Urothelium cell line (cell line): ENCODE results near the gene PCDHGC5.

Experiments used
- DNase-seq: peaks from one replicate; pipeline ENCODE4 v3.0.0; 2011; ENCODE audit warnings: low spot score, mixed read lengths
- FAIRE-seq: peaks from 2 replicates; lab custom pipeline; 2011; peaks lifted over from hg19 to GRCh38; lab: Jason Lieb, UNC

PCDHGC5 gene

GRCh38 chr5:141527426-141527825, 38.5 kb downstream of the PCDHGC5 start:
- FAIRE-seq: no peak

GRCh38 chr5:141528291-141528984, 39.6 kb downstream of the PCDHGC5 start:
- FAIRE-seq (no peak), DNase-seq (no peak)

More at GRCh38 chr5:141527426-141527825, 38.5 kb downstream of the PCDHGC5 start:
- no peak for DNase-seq

- FAIRE-seq (no peak), DNase-seq (no peak)
These were observed 40.1 kb downstream of the PCDHGC5 start for GRCh38 chr5:141529002-141529401.

DNA sequence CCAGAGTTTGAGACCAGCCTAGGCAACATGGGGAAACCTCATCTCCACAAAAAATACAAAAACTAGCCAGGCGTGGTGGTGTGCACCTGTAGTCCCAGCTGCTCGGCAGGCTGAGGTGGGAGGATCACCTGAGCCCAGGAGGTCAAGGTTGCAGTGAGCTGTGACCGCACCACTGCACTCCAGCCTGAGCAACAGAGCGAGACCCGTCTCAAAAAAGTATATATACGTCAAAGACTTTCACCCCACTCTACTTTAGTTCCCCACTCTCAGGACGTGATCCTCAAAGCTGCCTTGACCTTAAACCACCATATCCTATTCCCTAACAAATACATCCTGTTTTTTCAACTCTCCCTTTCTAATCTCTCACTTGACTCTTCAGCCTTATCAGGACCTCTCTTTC, 41.0 kb downstream of the PCDHGC5 start:
- no peak for FAIRE-seq
- DNase-seq: no peak

DNA sequence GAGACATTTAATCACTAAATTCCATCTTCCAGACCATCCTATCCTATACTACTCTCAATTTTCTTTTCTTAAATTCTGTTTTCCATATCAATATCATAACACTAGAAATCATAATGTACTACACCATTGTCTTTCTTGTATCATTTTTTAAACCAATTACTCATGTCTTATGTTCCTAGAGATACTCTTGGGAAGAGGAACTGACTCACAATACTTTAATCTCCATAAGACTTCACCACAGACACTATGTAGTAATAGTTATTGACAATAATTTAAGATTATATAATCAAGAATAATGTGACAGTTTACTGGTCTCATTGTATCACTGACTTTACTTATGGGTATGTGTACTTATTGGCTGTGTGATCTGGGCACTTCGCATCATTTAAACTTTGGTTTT, 43.8 kb downstream of the PCDHGC5 start:
- no peak for DNase-seq
- FAIRE-seq: no peak

DNA sequence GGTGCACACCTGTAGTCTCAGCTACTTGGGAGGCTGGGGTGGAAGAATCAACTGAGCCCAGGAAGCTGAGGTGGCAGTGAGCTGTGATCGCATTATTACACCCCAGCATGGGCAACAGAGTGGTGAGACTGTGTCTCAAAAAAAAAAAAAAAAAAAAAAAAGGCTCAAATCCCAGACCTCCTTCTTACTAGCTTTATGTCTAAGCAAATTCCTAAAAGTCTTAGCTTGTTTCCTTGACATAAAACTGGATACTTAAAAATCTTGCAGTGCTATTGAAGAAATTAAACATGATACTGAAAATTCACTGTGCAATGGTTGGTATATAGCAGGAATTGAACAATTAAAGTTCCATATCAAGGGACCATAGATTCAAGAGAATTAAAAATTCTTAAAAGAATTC, 45.0 kb downstream of the PCDHGC5 start:
- FAIRE-seq: no peak

GRCh38 chr5:141534492-141535213, 45.8 kb downstream of the PCDHGC5 start:
- no peak for DNase-seq
- no peak for FAIRE-seq

More for the DNA sequence above, 45.0 kb downstream of the PCDHGC5 start:
- DNase-seq: no peak
